Panc1 (cell line): ENCODE results near the gene MT1B. TPM values are rescaled to one million over a fixed set of nuclear protein-coding genes. Genes with fewer than 3 reads are reported as not detected.

Experiments used
- ATAC-seq: fragments of 200-7000 bp; cut with Tn5 transposase; 2 replicates; pipeline ENCODE4 v1.9.1; 2020; ENCODE audit warnings: mild to moderate bottlenecking, moderate library complexity
- BruUV-seq: library from RNA; stranded (reverse); fragments of 400-500 nt; replicated peaks from 2 replicates; lab custom pipeline; 2021; lab: Mats Ljungman, UMichigan
- CTCF ChIA-PET: fragments of 300-600 bp; sonication (Branson Sonifier 250); formaldehyde crosslinking; loops from one replicate; lab custom pipeline; 2022; ENCODE audit warnings: antibody characterized with exemption; lab: Charles Lee
- POLR2A ChIA-PET: fragments of 300-600 bp; sonication (Branson Sonifier 250); formaldehyde crosslinking; loops from one replicate; lab custom pipeline; 2022; ENCODE audit warnings: antibody characterized with exemption; lab: Charles Lee
- DNase-seq: peaks from one replicate; pipeline ENCODE4 v3.0.0-alpha.2; 2010; ENCODE audit warnings: low read depth, low spot score
- H3K27ac ChIP-seq: 2 replicates; pipeline ENCODE4 v1.5.1; 2011; ENCODE audit warnings: mild to moderate bottlenecking, low read length, inconsistent platforms
- H3K27me3 ChIP-seq: fragments of 200-500 bp; sonication (Bioruptor generic); 2 replicates; pipeline ENCODE4 v1.6.0; 2014; ENCODE audit warnings: low read length, inconsistent platforms; ENCODE audit not compliant: control insufficient read depth, insufficient read depth
- H3K36me3 ChIP-seq: fragments of 200-500 bp; sonication (Bioruptor generic); 2 replicates; pipeline ENCODE4 v1.5.1; 2014; ENCODE audit warnings: inconsistent platforms, mild to moderate bottlenecking, low read length, moderate library complexity; ENCODE audit not compliant: control insufficient read depth, insufficient read depth
- H3K4me1 ChIP-seq: 2 replicates; pipeline ENCODE4 v1.5.1; 2011; ENCODE audit warnings: inconsistent platforms, mild to moderate bottlenecking, low read length, moderate library complexity; ENCODE audit not compliant: control insufficient read depth, insufficient read depth
- H3K4me3 ChIP-seq, 2 experiments: 2 replicates each; pipeline ENCODE4 v1.5.1; 2011 to 2012; ENCODE audit warnings: low read depth in 2 of 2, low read length in 2 of 2, mild to moderate bottlenecking in 2 of 2, inconsistent platforms in 1 of 2, moderate library complexity in 1 of 2
- H3K9me3 ChIP-seq: fragments of 200-500 bp; sonication (Bioruptor generic); 2 replicates; pipeline ENCODE4 v1.5.1; 2014; ENCODE audit warnings: low read depth, mild to moderate bottlenecking, inconsistent platforms, low read length, moderate library complexity; ENCODE audit not compliant: control insufficient read depth, insufficient read depth
- CTCF ChIP-seq: fragments of 450-650 bp; IDR thresholded peaks from 2 replicates; pipeline ENCODE4 v1.5.1; 2017; ENCODE audit warnings: mild to moderate bottlenecking
- POLR2AphosphoS5 ChIP-seq: IDR thresholded peaks from 2 replicates; pipeline ENCODE4 v1.6.1; 2012; ENCODE audit warnings: mild to moderate bottlenecking, low read depth, low read length, moderate library complexity
- REST ChIP-seq, 2 experiments: IDR thresholded peaks; 2 replicates each; pipeline ENCODE4 v1.6.1; 2011 to 2012; ENCODE audit warnings: low read depth in 2 of 2, control low read depth in 1 of 2, low read length in 1 of 2, mild to moderate bottlenecking in 1 of 2, moderate library complexity in 1 of 2; ENCODE audit not compliant: insufficient read depth in 1 of 2
- SIN3A ChIP-seq: IDR thresholded peaks from 2 replicates; pipeline ENCODE4 v1.6.1; 2012; ENCODE audit warnings: low read depth, mild to moderate bottlenecking, low read length, moderate library complexity, borderline replicate concordance; ENCODE audit not compliant: insufficient read depth
- TCF7L2 ChIP-seq: IDR thresholded peaks from 2 replicates; pipeline ENCODE4 v1.6.1; 2011; ENCODE audit warnings: mild to moderate bottlenecking, low read depth, low read length, inconsistent platforms
- in situ Hi-C: cut with HindIII; loops from 2 replicates; pipeline ENCODE4 v1.10.0; 2016; ENCODE audit warnings: low sequenced_read_pairs, low pct_unique_long_range_greater_than_20kb
- intact Hi-C: fragments of 100-400 bp; cut with micrococcal nuclease; formaldehyde crosslinking; loops from one replicate; pipeline ENCODE4 v1.10.0; 2022; ENCODE audit not compliant: unreplicated experiment
- total RNA-seq: library from RNA; stranded (reverse); gene quantifications from one replicate; pipeline ENCODE4 v1.2.1, GENCODE V29; 2021; ENCODE audit not compliant: unreplicated experiment

The MT1B gene
- total RNA-seq, 1 experiment from 2014 or later: not detected

- H3K9me3 ChIP-seq: no peaks in the 10 kb centered on the region
- DNase-seq (no peak), ATAC-seq (peak; percentile 90)
- peaks cover 20% of the 10 kb centered on the region for H3K4me1 ChIP-seq
- intact Hi-C loops: no loop called here
- H3K36me3 ChIP-seq: no peaks in the 10 kb centered on the region
- ChIA-PET CTCF (no interaction called here), POLR2A (no interaction called here)
- in situ Hi-C loops: no loop called here
- no peaks in the 10 kb centered on the region for H3K27me3 ChIP-seq
- no TSS peak for BruUV-seq
- H3K27ac ChIP-seq: peak within 1 kb of the TSS; percentile 71
- peak within 1 kb of the TSS; percentile 59 to 62 for H3K4me3 ChIP-seq
- peak; percentile 57 for TF ChIP-seq TCF7L2
- no peak for TF ChIP-seq CTCF
- TF ChIP-seq POLR2AphosphoS5: 0 out of 2 replicates have a peak, but pooled peaks have one; percentile 52
- TF ChIP-seq REST (IDR thresholded peaks at IDR 0.05; ENCODE audit: insufficient read depth in 1 of 2, low read depth in 2 of 2, low read length in 1 of 2): 0 out of 4 replicates have a peak, but pooled peaks of 1 of the 2 experiments have one; percentile 22
- no peak for TF ChIP-seq SIN3A
These were observed 13.6 kb upstream of the MT1B start, which contains the start of gene MT1A for GRCh38 chr16:56637814-56638750. MT1A (plus strand) TSS chr16:56638666; CDS start chr16:56638739, 73 bp downstream.

- ATAC-seq (no peak), DNase-seq (no peak)
- Histone ChIP-seq H3K4me3 (peak overlapping the region; percentile 59 to 62; a peak in 3 of 4 replicates), H3K27ac (peak overlapping the region; percentile 71), H3K9me3 (no peaks in the 10 kb centered on the region), H3K27me3 (no peaks in the 10 kb centered on the region), H3K36me3 (no peaks in the 10 kb centered on the region), H3K4me1 (peaks cover 23% of the 10 kb centered on the region)
- TF ChIP-seq REST (IDR thresholded peaks at IDR 0.05; ENCODE audit: insufficient read depth in 1 of 2, low read depth in 2 of 2, low read length in 1 of 2): no peak
- no peak for TF ChIP-seq POLR2AphosphoS5
- TF ChIP-seq TCF7L2: no peak
- CTCF ChIA-PET: no interaction called here
- TSS peak; percentile 84 for BruUV-seq
- intact Hi-C loops: no loop called here
- in situ Hi-C loops: no loop called here
- POLR2A ChIA-PET: no interaction called here
These were observed 12.6 kb upstream of the MT1B start for GRCh38 chr16:56639045-56639444.
